M059J (cell line): ENCODE measurements around the gene GALNT3. TPM values are rescaled to one million over a fixed set of nuclear protein-coding genes. Genes with fewer than 3 reads are reported as not detected.

ENCODE experiments used
- DNase-seq: peaks from one replicate; pipeline ENCODE4 v3.0.0-alpha.2; 2012; ENCODE audit warnings: low read depth
- total RNA-seq: library from RNA; depleted of rRNA; stranded (reverse); fragments of >200 nt; shearing (Covaris generic); gene quantifications from 2 replicates; pipeline ENCODE4 v1.2.3, GENCODE V29; 2014; rRNA removed

Gene GALNT3
- 0.59 and 1.9 TPM in 2 replicates for total RNA-seq

GRCh38 chr2:165793779-165794535 lies at the start of gene GALNT3:
GALNT3 (minus strand) TSS chr2:165794247; CDS start chr2:165770700, 23,547 bp downstream.
- no peak for DNase-seq

GRCh38 chr2:165843351-165843750 lies 49.3 kb upstream of the GALNT3 start:
- DNase-seq, result no peak

GRCh38 chr2:165840333-165840958 lies 46.4 kb upstream of the GALNT3 start:
- DNase-seq, result no peak

GRCh38 chr2:165839610-165840009 lies 45.6 kb upstream of the GALNT3 start:
- peak; percentile 12 for DNase-seq

- DNase-seq, result peak; percentile 40
Observed at GRCh38 chr2:165837122-165837521, 43.1 kb upstream of the GALNT3 start.

- no peak for DNase-seq
Observed at GRCh38 chr2:165835363-165835762, 41.3 kb upstream of the GALNT3 start.

- DNase-seq, result peak; percentile 67
Observed at GRCh38 chr2:165833156-165833555, 39.1 kb upstream of the GALNT3 start.

- DNase-seq, result no peak
Observed at GRCh38 chr2:165827921-165828276, 33.9 kb upstream of the GALNT3 start.

- no peak for DNase-seq
Observed at GRCh38 chr2:165827016-165827920, 33.2 kb upstream of the GALNT3 start.

- DNase-seq, result peak; percentile 46
Observed at GRCh38 chr2:165825041-165825440, 31.0 kb upstream of the GALNT3 start.

- DNase-seq, result no peak
Observed at GRCh38 chr2:165820296-165820695, 26.2 kb upstream of the GALNT3 start.

- DNase-seq, result no peak
Observed at GRCh38 chr2:165818920-165819319, 24.9 kb upstream of the GALNT3 start.

- no peak for DNase-seq
Observed at GRCh38 chr2:165815299-165816141, 21.5 kb upstream of the GALNT3 start.

- DNase-seq, result no peak
Observed at GRCh38 chr2:165814473-165814872, 20.4 kb upstream of the GALNT3 start.

- no peak for DNase-seq
Observed at GRCh38 chr2:165811592-165812370, 17.7 kb upstream of the GALNT3 start.

- DNase-seq, result no peak
Observed at GRCh38 chr2:165810418-165810817, 16.4 kb upstream of the GALNT3 start.

GRCh38 chr2:165804719-165805118 lies 10.7 kb upstream of the GALNT3 start:
- no peak for DNase-seq

GRCh38 chr2:165803123-165803760 lies 9.2 kb upstream of the GALNT3 start:
- DNase-seq, result peak; percentile 41

- no peak for DNase-seq
Observed at GRCh38 chr2:165801176-165801575, 7.1 kb upstream of the GALNT3 start.
